Endothelial cell of umbilical vein (primary cell): ENCODE results near the gene CCDC39.

Experiments
- POLR2A ChIP-seq: IDR thresholded peaks from 2 replicates; pipeline ENCODE4 v1.6.1; 2012; ENCODE audit warnings: low read depth, mild to moderate bottlenecking, control low read depth, low read length
- POLR2AphosphoS5 ChIP-seq: IDR thresholded peaks from 2 replicates; pipeline ENCODE4 v1.6.1; 2012; ENCODE audit warnings: low read depth, mild to moderate bottlenecking, control low read depth, low read length, moderate library complexity; ENCODE audit not compliant: insufficient read depth

GRCh38 chr3:180626844-180627243, 52.4 kb downstream of the CCDC39 start:
- TF ChIP-seq POLR2A (no peak), POLR2AphosphoS5 (no peak)
